GM12878 (cell line): Measurements from ENCODE around the gene XPC.

ENCODE experiments used
- CTCF ChIP-seq, 3 experiments: IDR thresholded peaks in 2 of 3; conservative IDR thresholded peaks in 1 of 3; 2 replicates each; pipeline ENCODE4 v1.5.1; 2011; ENCODE audit warnings: low read depth in 3 of 3, low read length in 3 of 3, mild to moderate bottlenecking in 3 of 3, control low read depth in 2 of 3, moderate library complexity in 2 of 3, inconsistent platforms in 1 of 3, mixed read lengths in 1 of 3; ENCODE audit not compliant: control insufficient read depth in 2 of 3, insufficient read depth in 1 of 3; ENCODE audit errors: extremely low read depth in 1 of 3
- EED ChIP-seq: sonication (generic); IDR thresholded peaks from 2 replicates; pipeline ENCODE4 v1.6.1; 2016; ENCODE audit warnings: antibody characterized with exemption, low read depth
- NBN ChIP-seq: fragments of 450-650 bp; IDR thresholded peaks from 2 replicates; pipeline ENCODE4 v1.6.1; 2016
- POLR2A ChIP-seq: IDR thresholded peaks from 2 replicates; pipeline ENCODE4 v1.6.1; 2011; ENCODE audit warnings: low read depth, mild to moderate bottlenecking, low read length
- TAF1 ChIP-seq: IDR thresholded peaks from 2 replicates; pipeline ENCODE4 v1.6.1; 2011; ENCODE audit warnings: mild to moderate bottlenecking, low read depth, low read length, borderline replicate concordance
- TF ChIP-seq, protein P1 (sequence below): IDR thresholded peaks from 2 replicates; pipeline ENCODE4 v1.6.1; 2012; ENCODE audit warnings: low read depth, low read length, improper control_type of control experiment
- TF ChIP-seq, protein P2 (sequence below): fragments of 450-650 bp; IDR thresholded peaks from 2 replicates; pipeline ENCODE4 v1.6.1; 2017; ENCODE audit warnings: antibody characterized with exemption, mild to moderate bottlenecking, moderate library complexity
- TF ChIP-seq, protein P3 (sequence below): fragments of 450-650 bp; IDR thresholded peaks from 2 replicates; pipeline ENCODE4 v1.6.1; 2017; ENCODE audit warnings: mild to moderate bottlenecking, moderate library complexity

- no peak for TF ChIP-seq CTCF (IDR thresholded peaks at IDR 0.05 in 2 of 3, conservative IDR thresholded peaks at IDR 0.05 in 1 of 3; ENCODE audit: control insufficient read depth in 2 of 3, extremely low read depth in 1 of 3, insufficient read depth in 1 of 3, low read depth in 3 of 3, low read length in 3 of 3)
- TF ChIP-seq, protein P1, sequence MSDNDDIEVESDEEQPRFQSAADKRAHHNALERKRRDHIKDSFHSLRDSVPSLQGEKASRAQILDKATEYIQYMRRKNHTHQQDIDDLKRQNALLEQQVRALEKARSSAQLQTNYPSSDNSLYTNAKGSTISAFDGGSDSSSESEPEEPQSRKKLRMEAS: no peak
- TF ChIP-seq, protein P2, sequence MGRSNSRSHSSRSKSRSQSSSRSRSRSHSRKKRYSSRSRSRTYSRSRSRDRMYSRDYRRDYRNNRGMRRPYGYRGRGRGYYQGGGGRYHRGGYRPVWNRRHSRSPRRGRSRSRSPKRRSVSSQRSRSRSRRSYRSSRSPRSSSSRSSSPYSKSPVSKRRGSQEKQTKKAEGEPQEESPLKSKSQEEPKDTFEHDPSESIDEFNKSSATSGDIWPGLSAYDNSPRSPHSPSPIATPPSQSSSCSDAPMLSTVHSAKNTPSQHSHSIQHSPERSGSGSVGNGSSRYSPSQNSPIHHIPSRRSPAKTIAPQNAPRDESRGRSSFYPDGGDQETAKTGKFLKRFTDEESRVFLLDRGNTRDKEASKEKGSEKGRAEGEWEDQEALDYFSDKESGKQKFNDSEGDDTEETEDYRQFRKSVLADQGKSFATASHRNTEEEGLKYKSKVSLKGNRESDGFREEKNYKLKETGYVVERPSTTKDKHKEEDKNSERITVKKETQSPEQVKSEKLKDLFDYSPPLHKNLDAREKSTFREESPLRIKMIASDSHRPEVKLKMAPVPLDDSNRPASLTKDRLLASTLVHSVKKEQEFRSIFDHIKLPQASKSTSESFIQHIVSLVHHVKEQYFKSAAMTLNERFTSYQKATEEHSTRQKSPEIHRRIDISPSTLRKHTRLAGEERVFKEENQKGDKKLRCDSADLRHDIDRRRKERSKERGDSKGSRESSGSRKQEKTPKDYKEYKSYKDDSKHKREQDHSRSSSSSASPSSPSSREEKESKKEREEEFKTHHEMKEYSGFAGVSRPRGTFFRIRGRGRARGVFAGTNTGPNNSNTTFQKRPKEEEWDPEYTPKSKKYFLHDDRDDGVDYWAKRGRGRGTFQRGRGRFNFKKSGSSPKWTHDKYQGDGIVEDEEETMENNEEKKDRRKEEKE: no peak
- TF ChIP-seq, protein P3, sequence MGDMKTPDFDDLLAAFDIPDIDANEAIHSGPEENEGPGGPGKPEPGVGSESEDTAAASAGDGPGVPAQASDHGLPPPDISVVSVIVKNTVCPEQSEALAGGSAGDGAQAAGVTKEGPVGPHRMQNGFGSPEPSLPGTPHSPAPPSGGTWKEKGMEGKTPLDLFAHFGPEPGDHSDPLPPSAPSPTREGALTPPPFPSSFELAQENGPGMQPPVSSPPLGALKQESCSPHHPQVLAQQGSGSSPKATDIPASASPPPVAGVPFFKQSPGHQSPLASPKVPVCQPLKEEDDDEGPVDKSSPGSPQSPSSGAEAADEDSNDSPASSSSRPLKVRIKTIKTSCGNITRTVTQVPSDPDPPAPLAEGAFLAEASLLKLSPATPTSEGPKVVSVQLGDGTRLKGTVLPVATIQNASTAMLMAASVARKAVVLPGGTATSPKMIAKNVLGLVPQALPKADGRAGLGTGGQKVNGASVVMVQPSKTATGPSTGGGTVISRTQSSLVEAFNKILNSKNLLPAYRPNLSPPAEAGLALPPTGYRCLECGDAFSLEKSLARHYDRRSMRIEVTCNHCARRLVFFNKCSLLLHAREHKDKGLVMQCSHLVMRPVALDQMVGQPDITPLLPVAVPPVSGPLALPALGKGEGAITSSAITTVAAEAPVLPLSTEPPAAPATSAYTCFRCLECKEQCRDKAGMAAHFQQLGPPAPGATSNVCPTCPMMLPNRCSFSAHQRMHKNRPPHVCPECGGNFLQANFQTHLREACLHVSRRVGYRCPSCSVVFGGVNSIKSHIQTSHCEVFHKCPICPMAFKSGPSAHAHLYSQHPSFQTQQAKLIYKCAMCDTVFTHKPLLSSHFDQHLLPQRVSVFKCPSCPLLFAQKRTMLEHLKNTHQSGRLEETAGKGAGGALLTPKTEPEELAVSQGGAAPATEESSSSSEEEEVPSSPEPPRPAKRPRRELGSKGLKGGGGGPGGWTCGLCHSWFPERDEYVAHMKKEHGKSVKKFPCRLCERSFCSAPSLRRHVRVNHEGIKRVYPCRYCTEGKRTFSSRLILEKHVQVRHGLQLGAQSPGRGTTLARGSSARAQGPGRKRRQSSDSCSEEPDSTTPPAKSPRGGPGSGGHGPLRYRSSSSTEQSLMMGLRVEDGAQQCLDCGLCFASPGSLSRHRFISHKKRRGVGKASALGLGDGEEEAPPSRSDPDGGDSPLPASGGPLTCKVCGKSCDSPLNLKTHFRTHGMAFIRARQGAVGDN: no peak
- no peak for TF ChIP-seq NBN
- no peak for TF ChIP-seq TAF1
- no peak for TF ChIP-seq EED
- no peak; the same call in 1 of the 2 replicates for TF ChIP-seq POLR2A
Measured at GRCh38 chr3:14150491-14151230, 27.7 kb downstream of the XPC start.
